Tibial nerve (tissue), 4 donors: ENCODE results near the gene COA1.

Source experiments
- CTCF ChIP-seq, 5 experiments: fragments of 200-600 bp in 3 of 5; fragments of 450-650 bp in 2 of 5; sonication (generic) in 3 of 5; IDR thresholded peaks; one replicate each; pipeline ENCODE4 v1.5.1; 2016 to 2019; ENCODE audit warnings: antibody characterized with exemption in 5 of 5, mild to moderate bottlenecking in 3 of 5, moderate library complexity in 2 of 5
- EP300 ChIP-seq, 2 donors: sonication (generic); formaldehyde crosslinking; IDR thresholded peaks; one replicate each; pipeline ENCODE4 v1.6.1; 2017; ENCODE audit warnings: antibody characterized with exemption in 2 of 2, mild to moderate bottlenecking in 1 of 2
- POLR2A ChIP-seq, 2 donors: fragments of 450-650 bp; IDR thresholded peaks; one replicate each; pipeline ENCODE4 v1.6.1; 2017; ENCODE audit warnings: antibody characterized with exemption in 2 of 2, mild to moderate bottlenecking in 2 of 2, moderate library complexity in 2 of 2

- TF ChIP-seq CTCF (IDR thresholded peaks at IDR 0.05) (no peak), EP300 (IDR thresholded peaks at IDR 0.05) (no peak), POLR2A (IDR thresholded peaks at IDR 0.05) (no peak)
These were observed 98.8 kb downstream of the COA1 start for GRCh38 chr7:43630482-43630881.
